Keratinocyte (primary cell): ENCODE results near the gene ZBP1. TPM values are rescaled to one million over a fixed set of nuclear protein-coding genes. Genes with fewer than 3 reads are reported as not detected.

ENCODE experiments used
- DNase-seq: peaks from one replicate; pipeline ENCODE4 v3.0.0-alpha.2; 2011; ENCODE audit warnings: low read depth, missing footprints, low spot score
- FAIRE-seq: peaks from 2 replicates; lab custom pipeline; 2011; peaks lifted over from hg19 to GRCh38; lab: Jason Lieb, UNC
- H2AFZ ChIP-seq: 2 replicates; pipeline ENCODE4 v1.6.0; 2012; ENCODE audit warnings: low read length, control low read depth, inconsistent platforms; ENCODE audit not compliant: control insufficient read depth
- H3K27ac ChIP-seq: 2 replicates; pipeline ENCODE4 v1.5.1; 2011; ENCODE audit warnings: low read length; ENCODE audit not compliant: control insufficient read depth, insufficient read depth
- H3K27me3 ChIP-seq: 3 replicates; pipeline ENCODE4 v1.6.0; 2011; ENCODE audit warnings: low read length; ENCODE audit not compliant: control insufficient read depth, insufficient read depth; ENCODE audit errors: extremely low read depth
- H3K36me3 ChIP-seq, 2 experiments: 2 replicates in 1 of 2; 3 replicates in 1 of 2; pipeline ENCODE4 v1.5.1; 2011; ENCODE audit warnings: low read length in 2 of 2, mild to moderate bottlenecking in 1 of 2; ENCODE audit not compliant: control insufficient read depth in 2 of 2, insufficient read depth in 2 of 2; ENCODE audit errors: extremely low read depth in 1 of 2
- H3K4me1 ChIP-seq: 3 replicates; pipeline ENCODE4 v1.5.1; 2011; ENCODE audit warnings: low read length; ENCODE audit not compliant: control insufficient read depth, insufficient read depth; ENCODE audit errors: extremely low read depth
- H3K4me2 ChIP-seq: 3 replicates; pipeline ENCODE4 v1.6.0; 2011; ENCODE audit warnings: low read depth, low read length; ENCODE audit not compliant: control insufficient read depth, insufficient read depth; ENCODE audit errors: extremely low read depth
- H3K4me3 ChIP-seq, 3 experiments: fragments of 200-600 bp in 1 of 3; sonication (generic) in 1 of 3; 2 replicates in 2 of 3; 3 replicates in 1 of 3; pipeline ENCODE4 v1.5.1; 2011 to 2016; ENCODE audit warnings: low read length in 3 of 3, mild to moderate bottlenecking in 3 of 3, control low read depth in 2 of 3, inconsistent platforms in 1 of 3, low read depth in 1 of 3, mixed read lengths in 1 of 3, mixed run types in 1 of 3, moderate library complexity in 1 of 3; ENCODE audit not compliant: control insufficient read depth in 2 of 3, insufficient read depth in 2 of 3; ENCODE audit errors: extremely low read depth in 1 of 3
- H3K79me2 ChIP-seq: 2 replicates; pipeline ENCODE4 v1.6.0; 2012; ENCODE audit warnings: low read length; ENCODE audit not compliant: control insufficient read depth, insufficient read depth
- H3K9ac ChIP-seq: 3 replicates; pipeline ENCODE4 v1.6.0; 2011; ENCODE audit warnings: low read length; ENCODE audit not compliant: control insufficient read depth, insufficient read depth; ENCODE audit errors: extremely low read depth
- H3K9me1 ChIP-seq: 3 replicates; pipeline ENCODE4 v1.6.0; 2011; ENCODE audit warnings: low read length; ENCODE audit not compliant: control insufficient read depth, insufficient read depth; ENCODE audit errors: extremely low read depth
- H3K9me3 ChIP-seq: 2 replicates; pipeline ENCODE4 v1.5.1; 2012; ENCODE audit warnings: low read depth, low read length; ENCODE audit not compliant: control insufficient read depth
- H4K20me1 ChIP-seq: 3 replicates; pipeline ENCODE4 v1.6.0; 2011; ENCODE audit warnings: low read length; ENCODE audit not compliant: control insufficient read depth, insufficient read depth; ENCODE audit errors: extremely low read depth
- CTCF ChIP-seq, 3 experiments: IDR thresholded peaks in 1 of 3; conservative IDR thresholded peaks in 1 of 3; optimal IDR thresholded peaks in 1 of 3; 2 replicates in 2 of 3; 3 replicates in 1 of 3; pipeline versions ENCODE3 to v1.5.1; 2011; ENCODE audit warnings: low read length in 3 of 3, mild to moderate bottlenecking in 3 of 3, moderate library complexity in 2 of 3, control low read depth in 1 of 3, inconsistent platforms in 1 of 3; ENCODE audit not compliant: insufficient read depth in 2 of 3; ENCODE audit errors: extremely low read depth in 1 of 3
- EZH2 ChIP-seq: IDR thresholded peaks from one replicate; pipeline ENCODE4 v1.6.1; 2012; ENCODE audit warnings: inconsistent platforms, mild to moderate bottlenecking, low read length, moderate library complexity
- dilution Hi-C: fragments of 300-500 bp; cut with MboI; formaldehyde crosslinking; loops from one replicate; pipeline ENCODE4 v1.7.0; 2020; ENCODE audit warnings: low sequenced_read_pairs; ENCODE audit not compliant: extremely low pct_ligation_motif_present
- polyA plus RNA-seq, 5 experiments: library from polyadenylated mRNA; depleted of rRNA in 3 of 5; stranded (reverse) in 3 of 5; stranded (forward) in 1 of 5; unstranded in 1 of 5; fragments of >200 nt; gene quantifications; 1 replicate in 1 of 5; 2 replicates in 3 of 5; 3 replicates in 1 of 5; pipeline versions ENCODE4 v1.2.1 to v1.2.3, GENCODE V29; 2011 to 2012; ENCODE audit warnings: missing spikeins in 2 of 5, low read depth in 1 of 5, low replicate concordance in 1 of 5

The ZBP1 gene
- polyA plus RNA-seq, 1 donor (not counting 4 experiments of a cell fraction or from before 2014, with no cell fraction given), result 0.08 TPM

- Histone ChIP-seq H3K79me2 (no peaks in the 10 kb centered on the region), H3K9me1 (no peaks in the 10 kb centered on the region), H3K36me3 (no peaks in the 10 kb centered on the region), H3K27ac (no peak overlapping the region), H3K4me3 (no peak overlapping the region), H3K9ac (no peak overlapping the region), H3K9me3 (no peaks in the 10 kb centered on the region), H3K4me2 (no peak overlapping the region), H3K4me1 (no peaks in the 10 kb centered on the region), H4K20me1 (no peaks in the 10 kb centered on the region), H2AFZ (no peak overlapping the region), H3K27me3 (peaks cover 32% of the 10 kb centered on the region)
- TF ChIP-seq CTCF (optimal IDR thresholded peaks at IDR 0.05 in 1 of 3, IDR thresholded peaks at IDR 0.05 in 1 of 3, conservative IDR thresholded peaks at IDR 0.05 in 1 of 3; ENCODE audit: extremely low read depth in 1 of 3, insufficient read depth in 2 of 3, low read length in 3 of 3), result no peak
- TF ChIP-seq EZH2, result no peak
- dilution Hi-C loops, result no loop called here
- FAIRE-seq (no peak), DNase-seq (no peak)
Measured at GRCh38 chr20:57638895-57639236, 18.6 kb upstream of the ZBP1 start.

GRCh38 chr20:57638173-57638894, 18.1 kb upstream of the ZBP1 start:
- Histone ChIP-seq H3K4me1 (no peaks in the 10 kb centered on the region), H3K9ac (no peak overlapping the region), H3K27ac (no peak overlapping the region), H3K4me2 (no peak overlapping the region), H4K20me1 (no peaks in the 10 kb centered on the region), H3K36me3 (no peaks in the 10 kb centered on the region), H3K27me3 (peaks cover 34% of the 10 kb centered on the region), H3K9me3 (no peaks in the 10 kb centered on the region), H3K79me2 (no peaks in the 10 kb centered on the region), H3K4me3 (no peak overlapping the region), H2AFZ (no peak overlapping the region), H3K9me1 (no peaks in the 10 kb centered on the region)
- dilution Hi-C loops, result no loop called here
- DNase-seq, result no peak
- no peak for FAIRE-seq
- no peak for TF ChIP-seq EZH2
- no peak for TF ChIP-seq CTCF (optimal IDR thresholded peaks at IDR 0.05 in 1 of 3, IDR thresholded peaks at IDR 0.05 in 1 of 3, conservative IDR thresholded peaks at IDR 0.05 in 1 of 3; ENCODE audit: extremely low read depth in 1 of 3, insufficient read depth in 2 of 3, low read length in 3 of 3)
